GM18520 (cell line): Measurements from ENCODE around the gene NCS1.

Experiments used
- ATAC-seq: cut with Tn5 transposase; IDR thresholded peaks from one replicate; pipeline ENCODE4 v1.9.1; 2021; ENCODE audit not compliant: unreplicated experiment

The NCS1 gene

GRCh38 chr9:130147198-130147597 is 25.0 kb upstream of the NCS1 start:
- ATAC-seq, result no peak

DNA sequence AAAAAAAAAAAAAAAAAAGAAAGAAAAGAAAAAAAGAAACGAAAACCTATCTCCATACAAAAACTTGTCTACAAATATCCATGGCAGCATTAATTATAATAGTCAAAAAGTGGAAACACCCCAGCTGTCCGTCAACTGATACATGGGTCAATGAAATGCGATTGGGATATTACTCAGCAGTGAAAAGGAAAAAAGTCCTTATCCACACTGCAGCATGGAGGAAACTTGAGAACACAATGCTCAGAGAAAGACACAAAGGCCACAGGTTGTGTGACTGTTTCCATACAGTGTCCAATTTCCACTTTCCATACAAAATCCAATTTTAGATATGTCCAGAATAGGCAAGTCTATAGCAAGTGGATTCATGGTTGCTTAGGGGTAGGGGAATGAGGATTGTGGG is 24.3 kb upstream of the NCS1 start:
- no peak for ATAC-seq

GRCh38 chr9:130149031-130149430 is 23.2 kb upstream of the NCS1 start:
- ATAC-seq, result no peak

DNA sequence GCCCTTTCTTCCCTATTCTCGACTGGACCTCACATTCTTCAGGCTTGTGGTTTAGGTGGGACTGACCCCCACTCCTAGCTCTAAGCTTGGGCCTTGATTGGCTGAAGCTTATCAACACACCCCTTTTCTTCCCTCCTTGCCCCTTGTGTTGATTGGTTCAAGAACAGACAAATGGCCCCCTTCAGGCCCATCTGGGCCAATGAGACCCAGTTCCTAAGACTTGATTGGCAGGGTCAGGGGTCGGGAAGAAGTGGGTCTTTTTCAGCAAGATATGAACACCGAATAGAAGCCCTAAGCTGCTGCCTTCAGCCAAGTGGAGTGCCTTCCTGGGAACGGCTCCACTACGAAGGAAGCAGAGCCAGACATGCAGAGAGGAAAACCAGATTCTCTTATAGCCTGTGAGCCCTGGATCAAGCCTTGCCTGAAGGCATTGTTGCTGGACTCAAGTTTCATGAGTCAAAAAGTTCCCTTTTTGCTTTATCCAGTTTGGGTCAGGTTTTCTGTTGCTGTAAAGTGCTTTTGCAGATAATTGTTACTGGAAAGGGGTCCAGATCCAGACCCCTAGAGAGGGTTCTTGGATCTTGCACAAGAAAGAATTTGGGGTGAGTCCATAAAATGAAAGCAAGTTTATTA is 22.4 kb upstream of the NCS1 start:
- no peak for ATAC-seq

GRCh38 chr9:130150779-130151382 is 21.3 kb upstream of the NCS1 start:
- no peak for ATAC-seq

DNA sequence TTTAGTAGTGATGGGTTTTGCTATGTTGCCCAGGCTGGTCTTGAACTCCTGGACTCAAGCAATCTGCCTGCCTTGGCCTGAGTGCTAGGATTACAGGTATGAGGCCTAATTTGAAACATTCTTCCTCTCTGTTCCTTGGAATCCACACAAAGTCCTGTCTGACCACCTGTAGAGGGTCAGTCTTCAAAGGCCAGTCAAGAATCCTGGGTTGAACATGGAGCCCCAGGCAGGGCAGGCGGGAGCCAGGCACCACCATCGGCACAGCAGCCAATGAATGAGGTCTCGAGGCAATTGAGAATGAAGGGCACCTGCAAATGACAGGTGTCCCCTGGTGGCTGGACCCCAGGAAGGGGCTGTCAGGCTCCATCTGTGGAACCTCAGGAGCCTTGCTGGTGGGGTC is 17.4 kb upstream of the NCS1 start:
- ATAC-seq, result no peak

- ATAC-seq, result no peak
These were observed 16.6 kb upstream of the NCS1 start for GRCh38 chr9:130155647-130156046.

- no peak for ATAC-seq
These were observed 15.5 kb upstream of the NCS1 start for GRCh38 chr9:130156672-130157071.

DNA sequence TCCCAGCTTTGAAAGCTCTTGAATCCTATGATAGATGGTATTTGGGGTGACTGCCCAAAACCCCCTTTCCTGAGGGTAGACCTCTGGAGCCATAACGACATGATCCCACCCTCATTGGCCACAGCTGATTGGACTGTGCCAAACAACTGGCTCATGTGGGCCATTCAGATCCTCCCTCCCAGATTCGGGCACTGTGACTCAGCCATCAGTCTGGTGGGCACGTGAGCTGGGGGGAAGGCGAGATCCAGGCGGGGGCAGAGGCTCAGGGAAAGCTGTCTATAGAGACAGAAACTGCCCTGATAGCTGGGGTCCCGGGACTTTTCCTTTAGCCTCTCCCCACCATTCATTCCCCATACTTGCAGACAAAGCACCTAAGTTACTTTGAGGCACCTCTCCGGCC is 15.1 kb upstream of the NCS1 start:
- ATAC-seq, result no peak

- ATAC-seq, result no peak
These were observed 14.2 kb upstream of the NCS1 start for GRCh38 chr9:130158001-130158400.

DNA sequence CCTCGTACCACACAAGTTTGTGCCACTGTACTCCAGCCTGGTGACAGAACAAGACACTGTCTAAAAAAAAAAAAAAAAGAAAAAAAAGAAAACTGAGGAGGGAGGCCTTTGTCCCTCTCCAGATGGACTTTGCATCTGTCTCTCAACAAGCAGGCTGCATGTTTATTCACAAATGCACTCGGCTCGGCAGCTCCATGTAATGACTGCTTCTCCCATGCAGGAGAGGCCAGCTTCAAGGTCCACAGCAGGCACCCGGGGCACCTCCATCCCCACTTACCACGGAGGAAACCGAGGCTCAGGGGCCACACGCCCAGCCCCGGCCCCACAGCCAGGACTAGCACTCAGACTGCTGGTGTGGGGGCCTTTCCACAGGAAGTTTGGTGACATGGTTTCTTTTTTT is 13.1 kb upstream of the NCS1 start:
- no peak for ATAC-seq

GRCh38 chr9:130159915-130160670 is 12.1 kb upstream of the NCS1 start:
- no peak for ATAC-seq

DNA sequence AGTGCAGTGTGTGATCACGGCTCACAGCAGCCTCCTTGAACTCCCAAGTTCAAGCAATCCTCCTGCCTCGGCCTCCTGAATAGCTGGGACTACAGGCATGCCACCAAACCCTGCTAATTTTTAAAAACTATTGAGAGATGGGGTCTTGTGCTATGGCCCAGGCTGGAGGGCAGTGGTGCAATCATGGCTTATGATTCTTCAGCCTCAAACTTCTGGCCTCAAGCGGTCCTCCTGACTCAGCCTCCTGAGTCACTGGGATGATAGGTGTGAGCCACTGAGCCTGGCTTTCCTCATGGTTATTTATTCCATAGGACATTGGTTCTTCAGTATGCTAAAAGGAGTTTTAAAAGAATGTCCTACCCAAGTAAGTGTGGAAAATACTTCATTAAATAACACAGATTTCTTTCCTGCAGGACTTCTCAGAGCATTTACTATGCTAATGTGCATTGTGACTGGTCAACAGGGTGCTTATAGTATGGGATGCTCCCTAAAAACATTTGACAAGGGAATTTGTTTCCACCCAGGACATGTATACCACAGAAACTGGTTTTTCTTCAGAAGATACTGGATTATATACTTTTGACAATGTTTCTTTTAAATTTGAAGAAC is 11.2 kb upstream of the NCS1 start:
- ATAC-seq, result no peak

DNA sequence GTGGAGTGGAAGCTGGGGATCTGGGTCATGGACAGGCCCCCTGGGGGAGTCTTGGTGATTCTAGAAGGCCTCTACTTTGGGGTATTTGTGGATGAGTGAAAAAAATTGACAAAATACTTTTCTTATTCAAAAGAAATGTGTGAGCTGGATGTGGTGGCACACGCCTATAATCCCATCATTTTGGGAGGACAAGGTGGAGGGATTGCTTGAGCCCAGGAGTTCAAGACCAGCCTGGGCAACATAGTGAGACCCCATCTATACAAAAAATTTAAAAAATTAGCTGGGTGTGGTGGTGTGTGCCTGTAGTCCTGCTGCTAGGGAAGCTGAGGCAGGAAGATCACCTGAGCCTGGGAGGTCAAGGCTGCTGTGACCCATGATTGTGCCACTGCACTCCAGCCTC is 6.6 kb upstream of the NCS1 start:
- no peak for ATAC-seq

- no peak for ATAC-seq
These were observed 5.8 kb upstream of the NCS1 start for GRCh38 chr9:130166399-130166798.

GRCh38 chr9:130167927-130168326 is 4.3 kb upstream of the NCS1 start:
- no peak for ATAC-seq

DNA sequence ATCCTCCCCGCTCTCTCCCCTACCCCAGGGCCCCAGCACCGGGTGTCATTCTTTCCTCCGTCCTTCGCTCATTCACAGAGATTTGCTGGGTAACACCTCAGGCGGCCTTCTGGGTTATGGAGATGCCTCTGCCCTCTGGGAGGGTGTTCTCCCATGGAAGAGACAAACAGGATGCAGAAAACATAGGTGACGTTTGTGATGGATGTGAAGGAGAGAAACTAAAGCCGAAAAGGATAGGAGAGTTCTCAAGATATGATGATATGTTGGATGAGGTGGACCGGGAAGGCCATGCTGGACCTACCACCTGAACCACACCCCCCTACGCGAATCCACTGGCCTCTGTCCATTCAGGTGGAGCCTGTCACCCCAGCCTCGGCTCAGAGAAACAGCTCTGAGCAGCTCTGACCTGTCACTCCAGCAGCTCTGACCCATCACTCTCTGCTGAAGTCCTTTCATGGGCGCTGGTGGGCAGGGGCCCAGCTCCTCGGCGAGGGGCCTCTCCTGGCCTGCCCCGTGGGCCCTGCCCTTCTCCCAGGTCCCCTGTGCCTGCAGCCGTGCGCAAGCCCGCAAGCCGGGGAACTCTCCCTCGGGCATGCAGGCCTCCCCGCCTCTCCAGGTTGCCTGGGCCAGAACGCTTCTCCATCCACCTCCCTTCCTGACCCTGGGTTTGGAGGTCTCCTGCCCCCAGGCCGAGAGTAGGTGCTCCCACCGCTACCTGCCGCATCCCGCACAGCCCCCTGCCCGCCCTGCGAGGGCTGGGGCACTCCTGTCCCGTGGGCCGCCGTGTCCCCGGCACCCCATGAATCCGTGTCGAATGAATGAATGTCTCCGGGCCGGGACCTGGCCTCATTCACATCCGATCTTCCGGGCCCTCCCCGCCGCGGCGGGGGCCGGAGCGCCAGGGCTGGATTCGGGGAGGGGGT is 717 bp upstream of the NCS1 start:
- no peak for ATAC-seq

- ATAC-seq, result no peak
These were observed 858 bp downstream of the NCS1 start for GRCh38 chr9:130172858-130173665.

DNA sequence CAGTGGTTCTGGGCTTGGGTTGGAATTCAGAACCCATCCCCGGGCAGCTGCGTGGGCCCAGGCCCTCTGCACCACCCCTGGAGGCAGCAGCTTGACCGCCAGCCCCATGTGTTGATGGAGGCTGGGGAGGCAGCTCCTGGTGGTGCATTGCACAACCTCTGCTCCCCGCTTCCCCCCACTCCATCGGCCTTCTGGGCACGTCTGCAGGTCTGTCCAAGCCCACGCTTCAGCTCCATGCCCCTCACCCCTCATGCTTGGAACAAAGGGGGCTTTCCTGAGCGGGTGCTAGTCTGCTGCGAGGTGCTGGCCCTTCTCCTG is 1.4 kb downstream of the NCS1 start:
- no peak for ATAC-seq

- ATAC-seq, result no peak
These were observed 1.8 kb downstream of the NCS1 start for GRCh38 chr9:130174025-130174424.
